ENCODE data around the gene VAC14. TPM values are rescaled to one million over a fixed set of nuclear protein-coding genes. Genes with fewer than 3 reads are reported as not detected.

The VAC14 gene
- total and polyA plus RNA-seq, 2 of the 8 experiments (the other 6 are each of a cell fraction or from before 2014, with no cell fraction given) = 56.0 to 108 TPM

- Histone ChIP-seq H3K23ac (ENCODE audit: insufficient read length) (no peak overlapping the region), H4K5ac (ENCODE audit: insufficient read length, low read depth, low read length) (no peak overlapping the region), H2BK15ac (ENCODE audit: low read length) (no peak overlapping the region), H4K91ac (replicated peaks; ENCODE audit: insufficient read length, low read length) (no peak overlapping the region), H2BK5ac (ENCODE audit: low read depth, low read length) (no peak overlapping the region), H2AK5ac (ENCODE audit: low read depth, low read length) (no peak overlapping the region; the same call in 1 of the 2 replicates), H3K4me1 (replicated peaks in 1 of 4; ENCODE audit: control insufficient read depth in 3 of 4, insufficient read depth in 4 of 4, low read length in 3 of 4) (peaks cover 4 to 42% (median 28%) of the 10 kb centered on the region in 4 experiments), H3K36me3 (ENCODE audit: control insufficient read depth in 2 of 4, insufficient read depth in 4 of 4, low read length in 3 of 4) (no peaks in the 10 kb centered on the region), H3K18ac (ENCODE audit: extremely low read depth, low read length) (no peak overlapping the region; the same call in 1 of the 2 replicates), H3K27me3 (replicated peaks in 1 of 4; ENCODE audit: control insufficient read depth in 3 of 4, extremely low read depth in 1 of 4, insufficient read depth in 3 of 4, low read length in 3 of 4) (no peaks in the 10 kb centered on the region), H4K8ac (ENCODE audit: extremely low read depth, insufficient read depth, low read length) (0 out of 2 replicates have a peak overlapping the region, but pooled peaks have one; percentile 53), H3K23me2 (ENCODE audit: low read depth, low read length) (no peaks in the 10 kb centered on the region), H3K9me3 (ENCODE audit: insufficient read depth in 2 of 2, low read depth in 1 of 2, low read length in 1 of 2) (no peaks in the 10 kb centered on the region), H3K79me1 (ENCODE audit: low read depth, low read length) (no peaks in the 10 kb centered on the region), H3K56ac (replicated peaks; ENCODE audit: insufficient read length, low read depth, low read length) (no peak overlapping the region), H3K9ac (replicated peaks in 1 of 4; ENCODE audit: extremely low read depth in 1 of 4, low read depth in 3 of 4, low read length in 3 of 4) (no peak overlapping the region), H3K4me2 (ENCODE audit: insufficient read depth in 1 of 2, low read depth in 2 of 2, low read length in 2 of 2) (peak overlapping the region in 1 of 2 experiments; percentile 26; a peak in 1 of 4 replicates), H2BK20ac (ENCODE audit: low read length) (no peak overlapping the region), H3K79me2 (ENCODE audit: control insufficient read depth in 1 of 2, insufficient read depth in 2 of 2, low read length in 2 of 2) (no peaks in the 10 kb centered on the region), H2AFZ (ENCODE audit: low read length) (no peak overlapping the region), H4K20me1 (replicated peaks in 1 of 2; ENCODE audit: control insufficient read depth in 1 of 2, insufficient read depth in 2 of 2, low read length in 2 of 2) (peaks cover 0 to 3% of the 10 kb centered on the region in 2 experiments), H3K14ac (ENCODE audit: insufficient read length) (no peak overlapping the region), H3K4ac (replicated peaks; ENCODE audit: insufficient read length, low read depth, low read length) (no peak overlapping the region), H2BK12ac (ENCODE audit: low read depth, low read length) (no peak overlapping the region), H3K27ac (ENCODE audit: low read depth, low read length) (no peak overlapping the region), H2BK120ac (replicated peaks; ENCODE audit: low read depth, low read length) (no peak overlapping the region), H3K4me3 (ENCODE audit: extremely low read depth in 1 of 4, insufficient read depth in 2 of 4, low read depth in 3 of 4, low read length in 4 of 4) (0 out of 8 replicates have a peak overlapping the region, but pooled peaks of 1 of the 4 experiments have one; percentile 14)
- 90% methylated on average over 11 of the region's 11 CpGs; no CpG with 5 or more reads in 1 of the 2 experiments for WGBS, 2 experiments (ENCODE audit: extremely low coverage in 1 of 2, insufficient coverage in 1 of 2, insufficient read length in 1 of 2, insufficient replicate concordance in 2 of 2, low coverage in 1 of 2, low lambda C conversion rate in 2 of 2, missing lambda C conversion rate in 1 of 2)
- CTCF ChIA-PET (ENCODE audit: partially characterized antibody) = interaction anchor here (0.8 to 3.5 kb wide), 3 partner anchors 10 to 58 kb away, joined by 3 to 17 read pairs (median 4); no protein-coding TSS in a partner anchor
- FAIRE-seq (no peak), DNase-seq (ENCODE audit: low read depth in 1 of 2, low spot score in 2 of 2) (no peak)
- POLR2A ChIA-PET (ENCODE audit: partially characterized antibody) = interaction anchor here (1.3 kb wide), 2 partner anchors 9 to 18 kb away, joined by 3 read pairs; no protein-coding TSS in a partner anchor
- TF ChIP-seq TCF12 (IDR thresholded peaks at IDR 0.05; ENCODE audit: low read depth, low read length) (no peak), SRF (IDR thresholded peaks at IDR 0.05; ENCODE audit: low read depth, low read length) (no peak), BCL11A (IDR thresholded peaks at IDR 0.05; ENCODE audit: low read depth in 2 of 2, low read length in 2 of 2) (no peak), ATF2 (IDR thresholded peaks at IDR 0.05; ENCODE audit: low read length) (no peak), BACH1 (IDR thresholded peaks at IDR 0.05; ENCODE audit: low read length) (no peak), EZH2 (IDR thresholded peaks at IDR 0.05; ENCODE audit: low read depth, low read length, severe bottlenecking) (no peak), SP4 (IDR thresholded peaks at IDR 0.05; ENCODE audit: low read length) (no peak), KDM4A (IDR thresholded peaks at IDR 0.05; ENCODE audit: low read depth, low read length, severe bottlenecking) (no peak), TBP (IDR thresholded peaks at IDR 0.05; ENCODE audit: low read depth, low read length) (no peak), NRF1 (IDR thresholded peaks at IDR 0.05; ENCODE audit: low read depth, low read length) (no peak), MAFK (IDR thresholded peaks at IDR 0.05; ENCODE audit: low read depth, low read length) (no peak), RAD21 (IDR thresholded peaks at IDR 0.05 in 1 of 2, conservative IDR thresholded peaks at IDR 0.05 in 1 of 2; ENCODE audit: low read depth in 2 of 2, low read length in 2 of 2) (no peak)
Observed at GRCh38 chr16:70712359-70712758, 88.6 kb downstream of the VAC14 start.
